HepG2 (cell line): ENCODE data around the gene CEP104. TPM values are rescaled to one million over a fixed set of nuclear protein-coding genes. Genes with fewer than 3 reads are reported as not detected.
A peak's percentile ranks its signal among the peaks of the same experiment; 100 is the strongest.

Source experiments
- ATAC-seq: fragments of 200-7000 bp; cut with Tn5 transposase; 3 replicates; pipeline ENCODE4 v1.9.1; 2020; ENCODE audit warnings: mild to moderate bottlenecking, moderate library complexity
- BruUV-seq: library from RNA; stranded (reverse); fragments of 400-500 nt; replicated peaks from 2 replicates; lab custom pipeline; 2021; lab: Mats Ljungman, UMichigan
- CTCF ChIA-PET: fragments of 300-600 bp; formaldehyde crosslinking; extraction: SDS; loops from one replicate; lab custom pipeline; 2021; ENCODE audit warnings: low total read pairs, inconsistent platforms, low intra/inter-chr PET ratio; lab: Yijun Ruan, JAX
- POLR2A ChIA-PET: fragments of 350-600 bp; sonication (Branson Sonifier 250); formaldehyde crosslinking; loops from one replicate; lab custom pipeline; 2020; ENCODE audit warnings: antibody characterized with exemption, inconsistent platforms; lab: Yijun Ruan, JAX
- DNase-seq: peaks from one replicate; pipeline ENCODE4 v3.0.0-alpha.2; 2015; ENCODE audit warnings: low spot score
- FAIRE-seq: peaks from 3 replicates; lab custom pipeline; 2011; peaks lifted over from hg19 to GRCh38; lab: Jason Lieb, UNC
- H2AFZ ChIP-seq: one replicate; pipeline ENCODE4 v1.6.1; 2011; ENCODE audit warnings: low read length, inconsistent platforms
- H3K27ac ChIP-seq: fragments of 300-600 bp; 3 replicates; pipeline ENCODE4 v1.8.0; 2011; ENCODE audit warnings: mixed run types, mild to moderate bottlenecking, mixed read lengths, low read length, inconsistent platforms; ENCODE audit not compliant: insufficient read depth; ENCODE audit errors: extremely low read length
- H3K27me3 ChIP-seq, 2 experiments: fragments of 200-600 bp in 1 of 2; 2 replicates in 1 of 2; 3 replicates in 1 of 2; pipeline versions ENCODE4 v1.6.0 to v1.8.0; 2011; ENCODE audit warnings: low read length in 2 of 2, mild to moderate bottlenecking in 2 of 2, moderate library complexity in 2 of 2, inconsistent platforms in 1 of 2; ENCODE audit not compliant: insufficient read depth in 2 of 2, control insufficient read depth in 1 of 2
- H3K36me3 ChIP-seq, 2 experiments: fragments of 200-600 bp in 1 of 2; replicated peaks in 1 of 2; 2 replicates in 1 of 2; 3 replicates in 1 of 2; pipeline versions ENCODE4 v1.5.1 to v1.8.0; 2011; ENCODE audit warnings: low read length in 2 of 2, inconsistent platforms in 1 of 2; ENCODE audit not compliant: insufficient read depth in 2 of 2, control insufficient read depth in 1 of 2
- H3K4me1 ChIP-seq: 2 replicates; pipeline ENCODE4 v1.5.1; 2012; ENCODE audit warnings: low read length, inconsistent platforms; ENCODE audit not compliant: insufficient read depth
- H3K4me2 ChIP-seq: 2 replicates; pipeline ENCODE4 v1.6.0; 2011; ENCODE audit warnings: low read depth, low read length, inconsistent platforms
- H3K4me3 ChIP-seq, 3 experiments: fragments of 200-600 bp in 1 of 3; sonication (generic), shearing (Covaris generic) in 1 of 3; replicated peaks in 1 of 3; 2 replicates each; pipeline ENCODE4 v1.5.1; 2011 to 2016; ENCODE audit warnings: low read length in 3 of 3, inconsistent platforms in 2 of 3, low read depth in 2 of 3, mild to moderate bottlenecking in 2 of 3, control low read depth in 1 of 3, mixed read lengths in 1 of 3; ENCODE audit not compliant: insufficient read depth in 1 of 3
- H3K79me2 ChIP-seq: one replicate; pipeline ENCODE4 v1.6.1; 2011; ENCODE audit warnings: low read length, inconsistent platforms; ENCODE audit not compliant: insufficient read depth
- H3K9ac ChIP-seq: 2 replicates; pipeline ENCODE4 v1.6.0; 2011; ENCODE audit warnings: mild to moderate bottlenecking, low read depth, low read length, inconsistent platforms; ENCODE audit not compliant: insufficient read depth
- H3K9me3 ChIP-seq: 2 replicates; pipeline ENCODE4 v1.5.1; 2012; ENCODE audit warnings: mild to moderate bottlenecking, low read length
- H4K20me1 ChIP-seq: 2 replicates; pipeline ENCODE4 v1.6.0; 2011; ENCODE audit warnings: inconsistent platforms, mild to moderate bottlenecking, low read length, moderate library complexity; ENCODE audit not compliant: insufficient read depth
- AGO1 ChIP-seq: fragments of 200-400 bp; formaldehyde crosslinking; IDR thresholded peaks from 2 replicates; pipeline ENCODE4 v1.6.1; 2017; ENCODE audit warnings: mild to moderate bottlenecking, low read depth, low read length, moderate library complexity; ENCODE audit not compliant: poor library complexity, severe bottlenecking
- AGO2 ChIP-seq: fragments of 200-400 bp; formaldehyde crosslinking; optimal IDR thresholded peaks from 2 replicates; pipeline ENCODE3; 2017; ENCODE audit warnings: mild to moderate bottlenecking, low read depth, low read length, moderate library complexity
- AKAP8 ChIP-seq: sonication (generic); formaldehyde crosslinking; IDR thresholded peaks from 2 replicates; pipeline ENCODE4 v1.5.1; 2020; ENCODE audit warnings: mild to moderate bottlenecking, missing genetic modification reagents
- ATF4 ChIP-seq, 2 experiments: fragments of 450-650 bp in 1 of 2; sonication (generic) in 1 of 2; formaldehyde crosslinking; IDR thresholded peaks; 2 replicates each; pipeline versions ENCODE4 v1.5.0 to v1.8.0; 2020 to 2022; ENCODE audit warnings: mild to moderate bottlenecking in 1 of 2, missing genetic modification reagents in 1 of 2
- BRCA1 ChIP-seq: sonication (generic); formaldehyde crosslinking; IDR thresholded peaks from 2 replicates; pipeline ENCODE4 v1.4.0; 2020; ENCODE audit warnings: missing genetic modification reagents
- BRF2 ChIP-seq: sonication (generic); formaldehyde crosslinking; IDR thresholded peaks from 2 replicates; pipeline ENCODE4 v1.8.1; 2022; ENCODE audit warnings: mild to moderate bottlenecking, missing genetic modification reagents
- CEBPB ChIP-seq: IDR thresholded peaks from 2 replicates; pipeline ENCODE4 v1.6.1; 2011; ENCODE audit warnings: low read depth, low read length, improper control_type of control experiment, borderline replicate concordance
- DNMT1 ChIP-seq: sonication (generic); formaldehyde crosslinking; IDR thresholded peaks from 2 replicates; pipeline ENCODE4 v1.5.1; 2020; ENCODE audit warnings: mild to moderate bottlenecking, missing genetic modification reagents
- MAZ ChIP-seq, 2 experiments: sonication (generic) in 1 of 2; formaldehyde crosslinking in 1 of 2; IDR thresholded peaks; 2 replicates each; pipeline versions ENCODE4 v1.5.0 to v1.6.1; 2012 to 2020; ENCODE audit warnings: low read depth in 2 of 2, mild to moderate bottlenecking in 2 of 2, borderline replicate concordance in 1 of 2, improper control_type of control experiment in 1 of 2, low read length in 1 of 2, missing genetic modification reagents in 1 of 2, moderate library complexity in 1 of 2
- MXD4 ChIP-seq: IDR thresholded peaks from 2 replicates; pipeline ENCODE4 v1.6.1; 2016; ENCODE audit warnings: mild to moderate bottlenecking, missing biosample characterization, missing genetic modification reagents
- THYN1 ChIP-seq: sonication (generic); formaldehyde crosslinking; IDR thresholded peaks from 2 replicates; pipeline ENCODE4 v1.8.1; 2023; ENCODE audit warnings: low read depth, mild to moderate bottlenecking, moderate library complexity, missing genetic modification reagents, borderline replicate concordance
- ZNF160 ChIP-seq: sonication (generic); formaldehyde crosslinking; IDR thresholded peaks from 2 replicates; pipeline ENCODE4 v1.8.0; 2022; ENCODE audit warnings: mild to moderate bottlenecking, inconsistent platforms, missing genetic modification reagents
- WGBS: methylation state at CpG from one replicate; pipeline ENCODE4 v1.1.6; 2017; ENCODE audit warnings: low lambda C conversion rate; 5-methylcytosine and 5-hydroxymethylcytosine counted together
- in situ Hi-C: cut with HindIII; loops from 2 replicates; pipeline ENCODE4 v1.10.0; 2017; ENCODE audit warnings: low pct_unique_long_range_greater_than_20kb; ENCODE audit not compliant: extremely low pct_ligation_motif_present
- intact Hi-C: fragments of 100-400 bp; cut with micrococcal nuclease; formaldehyde crosslinking; loops from one replicate; pipeline ENCODE4 v1.10.0; 2022; ENCODE audit not compliant: unreplicated experiment
- polyA plus RNA-seq, 8 experiments: library from polyadenylated mRNA; depleted of rRNA in 3 of 8; stranded (reverse) in 7 of 8; unstranded in 1 of 8; fragments of >200 nt; fragmentation: Illumina TruSeq in 4 of 8; extraction: Trizol in 4 of 8; gene quantifications; 2 replicates each; pipeline versions ENCODE4 v1.2.1 to v1.2.3, GENCODE V29; 2011 to 2016; ENCODE audit warnings: low read depth in 4 of 8, missing spikeins in 1 of 8, mixed read lengths in 1 of 8; ENCODE audit not compliant: insufficient read depth in 1 of 8
- total RNA-seq, 5 experiments: library from RNA; depleted of rRNA; stranded (reverse); fragments of >200 nt; fragmentation: Illumina TruSeq; extraction: Trizol; gene quantifications; 2 replicates each; pipeline ENCODE4 v1.2.3, GENCODE V29; 2016; ENCODE audit warnings: low read depth in 1 of 5

CEP104 gene
- total and polyA plus RNA-seq, 2 of the 13 experiments (the other 11 are each of a cell fraction or from before 2014, with no cell fraction given): 20.4 to 30.1 TPM

GRCh38 chr1:3770047-3770765, 86.8 kb downstream of the CEP104 start:
- no peaks in the 10 kb centered on the region for H3K9me3 ChIP-seq
- intact Hi-C loops: loop anchor here (10.0 kb wide), 1 partner anchor 135 kb away; the partner anchor contains the start of gene C1orf174
- POLR2A ChIA-PET: interaction anchor here (1.2 to 2.0 kb wide), 2 partner anchors 15 to 26 kb away, joined by 3 to 15 read pairs; partner anchors contain the start of gene LRRC47
- H3K4me3 ChIP-seq: peak overlapping the region in 1 of 3 experiments; percentile 81; a peak in 2 of 6 replicates
- in situ Hi-C loops: no loop called here
- FAIRE-seq (no peak), DNase-seq (no peak), ATAC-seq (no peak)
- no peak overlapping the region for H3K9ac ChIP-seq
- 86% methylated on average over 9 of the region's 16 CpGs for WGBS
- peaks cover 0 to 8% of the 10 kb centered on the region in 2 experiments; a peak in 2 of 5 replicates for H3K27me3 ChIP-seq
- no TSS peak for BruUV-seq
- no peak overlapping the region for H2AFZ ChIP-seq
- TF ChIP-seq AGO2: peak; percentile 63
- no peak for TF ChIP-seq BRCA1 (CRISPR knock-in tag)
- peak; percentile 3; the same call in 1 of the 2 replicates for TF ChIP-seq CEBPB
- TF ChIP-seq MXD4: no peak
- TF ChIP-seq AKAP8 (CRISPR knock-in tag): peak; percentile 27; the same call in 1 of the 2 replicates
- no peak for TF ChIP-seq AGO1
- TF ChIP-seq MAZ (IDR thresholded peaks at IDR 0.05; ENCODE audit: borderline replicate concordance, low read depth, low read length): no peak
- TF ChIP-seq MAZ (CRISPR knock-in tag; IDR thresholded peaks at IDR 0.05; ENCODE audit: low read depth): no peak
- TF ChIP-seq THYN1: no peak
- no peak for TF ChIP-seq BRF2
- no peak for TF ChIP-seq DNMT1 (CRISPR knock-in tag)
- no peak for TF ChIP-seq ZNF160
- no peak for TF ChIP-seq ATF4 (CRISPR knock-in tag; IDR thresholded peaks at IDR 0.05)
- H3K4me1 ChIP-seq: peaks cover 55% of the 10 kb centered on the region
- H4K20me1 ChIP-seq: no peaks in the 10 kb centered on the region
- no peaks in the 10 kb centered on the region for H3K36me3 ChIP-seq
- CTCF ChIA-PET: no interaction called here
- H3K27ac ChIP-seq: no peak overlapping the region
- H3K79me2 ChIP-seq: peaks cover 18% of the 10 kb centered on the region
- H3K4me2 ChIP-seq: peak overlapping the region; percentile 92
